Activated naive CD8-positive, alpha-beta T cell treated with anti-CD3 and anti-CD28 coated beads, Interleukin-2, amount 50 U/mL, for 16 hours (primary cell): ENCODE data around the gene OBSCN.
"Not testable (repeated sequence)": the region's sequence is repeated elsewhere in the genome, so short reads cannot be mapped to it uniquely, and the experiment has no call there.

ENCODE experiments used
- DNase-seq: peaks from one replicate; pipeline ENCODE4 v3.0.0-alpha.2; 2020; ENCODE audit warnings: low read depth, low spot score

The OBSCN gene

GRCh38 chr1:228185641-228185965 is 22.2 kb upstream of the OBSCN start:
- no peak for DNase-seq

GRCh38 chr1:228188249-228188648 is 19.6 kb upstream of the OBSCN start:
- DNase-seq = not testable (repeated sequence)

DNA sequence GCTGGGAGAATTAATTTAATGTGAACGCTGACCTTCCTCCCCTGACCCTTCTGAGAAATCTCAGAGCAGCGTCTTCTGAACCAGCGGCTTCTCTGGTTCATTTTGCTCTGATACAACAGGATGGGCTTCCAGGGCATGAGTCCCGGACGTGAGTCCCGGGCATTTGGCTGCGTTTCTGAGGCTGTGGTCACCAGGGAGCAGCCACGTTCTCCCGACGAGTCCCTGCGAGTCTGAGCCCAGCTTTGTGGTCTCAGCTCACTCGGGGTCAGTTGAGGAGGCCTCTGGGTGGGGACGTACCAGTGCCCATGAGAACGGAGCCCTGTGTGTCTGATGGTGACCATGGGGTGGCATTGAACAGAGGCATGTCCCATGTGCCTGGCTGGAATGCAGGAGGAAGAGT is 17.7 kb upstream of the OBSCN start:
- no peak for DNase-seq

GRCh38 chr1:228190778-228191177 is 17.1 kb upstream of the OBSCN start:
- DNase-seq = no peak

- no peak for DNase-seq
Measured at GRCh38 chr1:228194436-228194835, 13.4 kb upstream of the OBSCN start.

DNA sequence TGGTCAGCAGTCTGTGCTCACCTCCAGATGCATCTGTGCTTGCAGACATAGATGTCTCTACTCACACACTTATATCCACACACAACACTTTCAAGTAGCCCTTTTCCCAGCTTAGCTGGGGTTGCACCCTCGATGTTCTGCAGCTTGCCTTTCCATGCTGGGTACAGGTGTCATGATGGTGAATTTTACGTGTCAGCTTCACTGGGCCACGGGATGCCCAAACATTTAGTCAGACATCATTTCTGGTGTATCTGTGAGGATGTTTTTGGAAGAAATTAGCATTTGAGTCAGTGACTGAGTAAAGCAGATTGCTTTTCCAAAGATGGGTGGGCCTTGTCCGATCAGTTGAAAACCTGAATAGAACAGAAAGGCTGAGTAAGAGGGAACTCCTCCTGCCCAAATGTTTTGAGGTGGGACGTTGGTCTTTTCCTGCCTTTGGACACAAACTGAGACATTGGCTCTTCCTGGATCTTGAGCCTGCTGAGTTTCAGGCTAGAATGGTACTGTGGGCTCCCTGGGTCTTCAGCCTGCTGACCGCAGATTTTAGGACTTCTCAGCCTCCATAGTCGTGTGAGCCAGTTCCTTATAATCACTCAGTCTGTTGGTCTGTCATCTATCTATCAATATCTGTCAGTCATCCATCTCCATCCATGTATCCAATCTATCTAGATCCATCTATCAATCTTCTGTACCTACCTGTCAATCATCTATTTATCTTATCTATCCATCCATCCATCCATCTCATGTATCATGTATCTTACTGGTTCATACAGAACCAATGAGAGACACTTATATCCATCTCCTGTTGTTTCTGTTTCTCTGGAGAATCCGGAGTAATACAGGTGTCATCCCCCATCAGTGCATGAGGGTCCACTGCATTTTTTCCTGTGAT is 12.7 kb upstream of the OBSCN start:
- no peak for DNase-seq

- DNase-seq = no peak
Measured at GRCh38 chr1:228197555-228198147, 10.2 kb upstream of the OBSCN start.

DNA sequence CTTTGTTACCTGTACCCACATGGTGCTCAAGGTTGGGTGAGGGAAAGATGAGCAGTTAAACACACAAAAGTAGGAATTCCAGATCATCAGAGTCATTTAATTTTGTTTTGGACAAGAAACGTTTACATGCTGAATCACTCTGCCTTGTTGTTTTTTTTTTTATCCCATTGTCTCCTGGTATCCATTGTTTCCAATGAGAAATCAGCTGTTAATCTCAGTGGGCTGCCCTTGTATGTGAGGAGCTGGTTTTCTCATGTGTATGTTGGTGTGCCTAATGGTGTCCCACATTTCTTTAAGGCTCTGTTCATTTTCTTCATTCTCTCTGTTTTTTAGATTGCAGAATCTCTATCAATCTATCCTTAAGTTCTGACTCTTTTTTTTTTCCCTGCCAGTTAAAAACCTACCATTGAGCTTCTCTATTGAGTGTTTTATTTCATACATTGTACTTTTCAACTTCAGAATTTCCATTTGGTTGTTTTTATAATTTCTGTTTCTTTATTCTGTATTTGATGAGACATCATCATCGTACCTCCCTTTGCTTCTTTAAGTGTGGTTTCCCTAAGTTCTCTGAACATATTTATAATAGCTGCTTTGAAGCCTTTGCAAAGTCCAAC is 8.8 kb upstream of the OBSCN start:
- no peak for DNase-seq

- DNase-seq = no peak
Measured at GRCh38 chr1:228204958-228205357, 2.9 kb upstream of the OBSCN start.

DNA sequence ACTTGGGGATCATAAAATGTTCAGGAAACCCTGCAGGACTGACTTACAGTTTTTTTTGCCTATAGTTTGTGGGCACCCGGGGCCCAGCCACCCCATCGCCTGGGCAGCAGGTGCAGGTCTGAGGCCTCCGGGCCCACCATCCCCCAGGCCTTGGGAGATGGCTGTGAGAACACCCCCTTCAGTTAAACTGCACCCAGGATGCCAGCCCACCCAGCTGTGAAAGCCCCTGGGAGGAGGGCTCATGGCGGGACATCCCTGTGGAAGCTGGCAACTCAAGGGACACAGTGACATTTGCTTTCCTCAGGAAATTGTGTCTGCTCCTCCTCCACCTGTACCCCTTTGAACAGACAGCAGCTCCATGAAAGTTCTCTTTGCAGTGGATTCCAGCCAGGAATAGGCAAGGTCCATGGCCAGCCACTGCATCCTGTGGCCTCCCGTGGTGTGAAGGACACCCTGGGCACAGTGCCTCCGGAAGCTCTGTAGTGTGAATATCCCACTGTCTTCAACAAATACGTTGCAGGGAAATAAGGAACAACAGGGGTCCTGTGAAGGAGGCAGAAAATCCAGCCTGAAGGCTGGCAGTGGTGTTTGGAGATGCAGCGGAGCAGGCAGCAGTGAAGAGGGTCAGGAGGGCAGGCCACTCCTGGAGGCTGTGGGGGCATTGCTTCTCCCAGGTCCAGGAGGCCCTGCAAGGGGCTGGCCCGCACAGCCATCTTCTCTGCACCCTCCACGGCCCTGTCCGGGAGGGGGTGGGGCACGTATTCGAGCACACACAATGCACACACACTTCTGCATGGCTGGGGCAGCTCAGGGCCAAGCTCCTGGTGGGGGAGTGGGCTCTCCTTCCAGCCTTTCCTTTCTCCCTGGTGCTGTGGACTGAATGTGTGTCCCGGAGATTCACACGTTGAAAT is 2.1 kb upstream of the OBSCN start:
- no peak for DNase-seq

- no peak for DNase-seq
Measured at GRCh38 chr1:228206582-228207351, 1.1 kb upstream of the OBSCN start.

GRCh38 chr1:228207381-228207810 is 448 bp upstream of the OBSCN start:
- DNase-seq = no peak

GRCh38 chr1:228208831-228209551 is 1.1 kb downstream of the OBSCN start:
- DNase-seq = no peak

DNA sequence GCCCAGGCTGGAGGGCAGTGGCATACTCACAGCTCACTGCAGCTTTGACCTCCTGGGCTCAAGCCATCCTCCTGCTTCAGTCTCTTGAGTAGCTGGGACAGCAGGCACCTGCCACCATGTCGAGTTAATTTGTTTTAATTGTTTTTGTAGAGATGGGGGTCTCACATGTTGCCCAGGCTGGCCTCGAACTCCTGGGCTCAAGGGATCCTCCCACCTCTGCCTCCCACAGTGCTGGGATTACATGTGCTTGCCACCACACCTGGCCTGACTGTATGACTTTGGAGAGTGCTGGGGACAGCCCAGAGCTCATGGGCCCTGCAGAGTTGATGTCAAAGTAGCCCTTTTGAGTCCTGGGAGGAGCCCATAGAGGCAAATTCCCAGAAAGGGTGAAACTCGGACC is 1.8 kb downstream of the OBSCN start:
- no peak for DNase-seq

- DNase-seq = no peak
Measured at GRCh38 chr1:228210076-228210651, 2.3 kb downstream of the OBSCN start.

GRCh38 chr1:228210712-228211530 is 3.1 kb downstream of the OBSCN start:
- DNase-seq = no peak

- no peak for DNase-seq
Measured at GRCh38 chr1:228211531-228212414, 3.9 kb downstream of the OBSCN start.

DNA sequence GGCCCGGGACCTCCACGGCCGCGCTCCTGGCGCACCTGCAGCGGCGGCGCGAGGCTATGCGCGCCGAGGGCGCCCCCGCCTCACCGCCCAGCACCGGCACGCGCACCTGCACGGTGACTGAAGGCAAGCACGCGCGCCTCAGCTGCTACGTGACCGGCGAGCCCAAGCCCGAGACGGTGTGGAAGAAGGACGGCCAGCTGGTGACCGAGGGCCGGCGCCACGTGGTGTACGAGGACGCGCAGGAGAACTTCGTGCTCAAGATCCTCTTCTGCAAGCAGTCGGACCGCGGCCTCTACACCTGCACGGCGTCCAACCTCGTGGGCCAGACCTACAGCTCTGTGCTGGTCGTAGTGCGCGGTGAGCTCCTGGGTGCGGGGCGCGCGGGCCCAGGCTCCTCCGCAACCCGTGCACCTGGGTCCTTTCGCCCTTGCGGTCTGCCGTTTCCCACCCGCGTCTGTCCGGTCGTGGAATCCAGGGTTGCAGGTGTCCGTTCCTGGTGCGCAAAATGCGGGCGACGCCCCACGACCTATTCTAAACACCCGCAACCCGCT is 4.6 kb downstream of the OBSCN start:
- DNase-seq = no peak
